ENCODE measurements around the gene RAC3.

The RAC3 gene

DNA sequence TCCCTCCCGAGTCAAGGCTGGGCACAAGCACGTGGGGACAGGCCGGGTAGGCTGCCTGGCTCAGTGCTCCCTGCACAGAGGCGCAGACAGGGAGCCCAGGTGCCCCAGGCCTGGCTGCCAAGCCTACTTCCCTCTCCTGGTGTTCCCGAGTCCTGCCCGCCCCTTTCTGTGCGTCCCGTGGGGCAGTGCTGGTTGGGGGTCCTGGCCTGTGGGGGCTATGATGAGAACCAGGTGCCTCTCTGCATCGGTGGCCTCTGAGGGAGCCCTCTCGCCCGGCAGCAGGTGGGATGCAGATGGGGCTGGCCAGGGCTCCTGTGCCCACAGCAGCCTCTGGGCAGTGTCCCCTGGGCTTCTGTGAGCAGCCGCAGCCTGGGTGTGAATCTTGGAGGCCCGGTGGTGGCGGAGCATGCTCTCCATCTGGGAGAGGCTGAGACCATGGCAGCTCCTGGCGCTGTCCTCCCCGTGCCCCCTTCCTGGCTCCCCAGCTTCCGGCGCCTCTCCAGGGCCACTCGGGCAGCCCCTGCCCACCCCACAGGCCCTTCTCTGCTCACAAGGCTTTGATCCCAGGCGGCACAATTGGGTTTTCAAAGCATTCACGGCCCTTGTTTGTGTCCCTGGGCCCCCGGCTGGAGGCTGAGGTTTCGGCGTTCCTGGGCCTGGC lies 16.0 kb upstream of the RAC3 start:
- Mint-ChIP-seq H3K36me3 (ENCODE audit: low read depth) (peaks cover 8% of the 10 kb centered on the region), H3K9me3 (no peaks in the 10 kb centered on the region), H3K4me1 (ENCODE audit: low read depth) (no peaks in the 10 kb centered on the region), H3K27ac (no peak overlapping the region), H3K4me3 (no peak overlapping the region), H3K27me3 (no peaks in the 10 kb centered on the region)

DNA sequence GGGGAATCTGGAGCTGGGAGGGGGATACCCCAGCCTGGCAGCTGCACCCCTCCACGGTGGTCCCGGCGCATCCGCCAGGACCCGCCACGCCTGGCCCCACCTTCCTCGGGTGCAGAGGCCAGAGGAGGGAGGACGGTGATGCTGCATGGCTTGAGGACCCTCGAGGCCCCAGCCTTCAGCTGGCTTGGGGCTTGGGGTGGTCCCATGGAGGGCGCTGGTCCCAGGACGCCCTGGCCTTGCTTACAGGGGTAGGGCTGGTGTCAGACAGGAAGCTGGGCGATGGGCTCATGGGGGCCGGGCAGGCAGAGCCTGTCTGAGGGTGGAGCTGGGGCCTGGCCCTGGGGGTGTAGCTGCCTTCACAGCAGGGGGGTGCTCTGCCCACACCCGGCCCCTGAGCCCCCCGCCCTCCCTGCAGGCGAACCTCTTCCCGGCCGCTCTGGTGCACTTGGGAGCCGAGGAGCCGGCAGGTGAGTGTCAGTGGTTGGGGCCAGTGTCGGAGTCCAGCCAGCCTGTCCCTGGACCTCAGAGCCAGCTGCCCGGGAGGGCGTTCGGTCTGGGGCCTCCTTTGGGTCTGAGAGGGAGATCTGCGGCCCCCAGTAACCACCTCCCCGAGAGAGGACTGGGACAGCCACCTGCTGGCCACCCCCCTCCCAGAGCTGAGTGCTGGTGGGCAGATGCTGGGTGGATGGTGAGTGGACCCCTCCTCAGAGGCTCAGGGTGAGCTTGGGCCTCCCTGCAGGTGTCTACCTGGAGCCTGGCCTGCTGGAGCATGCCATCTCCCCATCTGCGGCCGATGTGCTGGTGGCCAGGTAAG lies 15.2 kb upstream of the RAC3 start:
- H3K9me3 Mint-ChIP-seq: no peaks in the 10 kb centered on the region
- H3K27ac Mint-ChIP-seq: no peak overlapping the region
- H3K4me1 Mint-ChIP-seq (ENCODE audit: low read depth): no peaks in the 10 kb centered on the region
- H3K36me3 Mint-ChIP-seq (ENCODE audit: low read depth): peaks cover 8% of the 10 kb centered on the region
- H3K4me3 Mint-ChIP-seq: no peak overlapping the region
- H3K27me3 Mint-ChIP-seq: no peaks in the 10 kb centered on the region

- no peak overlapping the region for H3K27ac Mint-ChIP-seq
- peaks cover 8% of the 10 kb centered on the region for H3K36me3 Mint-ChIP-seq (ENCODE audit: low read depth)
- peaks cover 6% of the 10 kb centered on the region for H3K4me1 Mint-ChIP-seq (ENCODE audit: low read depth)
- H3K9me3 Mint-ChIP-seq: no peaks in the 10 kb centered on the region
- H3K4me3 Mint-ChIP-seq: no peak overlapping the region
- H3K27me3 Mint-ChIP-seq: no peaks in the 10 kb centered on the region
Measured at GRCh38 chr17:82016875-82017459, 14.5 kb upstream of the RAC3 start.

DNA sequence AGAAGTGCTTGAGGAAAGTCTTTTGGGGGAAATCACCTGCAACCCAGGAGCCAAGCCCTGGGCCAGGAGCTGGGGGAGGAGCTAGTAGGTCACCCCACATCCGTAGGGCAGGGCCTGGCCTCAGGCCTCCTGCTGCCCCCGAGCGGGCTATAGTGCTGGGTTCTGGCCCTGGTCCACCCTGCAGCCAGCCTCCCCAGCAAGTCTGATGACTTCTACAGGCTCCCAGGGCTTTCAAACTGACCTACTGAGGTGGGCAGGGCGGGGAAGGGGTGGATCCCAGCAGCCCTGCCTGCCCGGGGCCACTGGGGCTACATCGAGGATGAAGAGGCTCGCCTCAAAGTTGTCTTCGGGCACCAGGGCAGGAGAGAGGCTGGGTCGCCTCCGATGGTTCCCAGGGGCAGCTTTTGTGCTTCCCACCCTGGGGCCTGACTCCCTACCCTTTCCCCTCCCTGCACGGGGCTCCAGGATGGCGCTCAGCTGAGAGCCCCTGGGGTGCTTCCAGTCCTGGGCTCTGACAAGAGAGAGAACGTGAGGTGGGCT lies 13.8 kb upstream of the RAC3 start:
- H3K27me3 Mint-ChIP-seq: no peaks in the 10 kb centered on the region
- H3K4me1 Mint-ChIP-seq (ENCODE audit: low read depth): peaks cover 7% of the 10 kb centered on the region
- peaks cover 8% of the 10 kb centered on the region for H3K36me3 Mint-ChIP-seq (ENCODE audit: low read depth)
- no peak overlapping the region for H3K4me3 Mint-ChIP-seq
- no peak overlapping the region for H3K27ac Mint-ChIP-seq
- H3K9me3 Mint-ChIP-seq: no peaks in the 10 kb centered on the region

GRCh38 chr17:82018152-82018988 lies 13.1 kb upstream of the RAC3 start:
- no peaks in the 10 kb centered on the region for H3K9me3 Mint-ChIP-seq
- H3K36me3 Mint-ChIP-seq (ENCODE audit: low read depth): peaks cover 8% of the 10 kb centered on the region
- H3K4me1 Mint-ChIP-seq (ENCODE audit: low read depth): peaks cover 7% of the 10 kb centered on the region
- H3K27me3 Mint-ChIP-seq: no peaks in the 10 kb centered on the region
- no peak overlapping the region for H3K27ac Mint-ChIP-seq
- no peak overlapping the region for H3K4me3 Mint-ChIP-seq

DNA sequence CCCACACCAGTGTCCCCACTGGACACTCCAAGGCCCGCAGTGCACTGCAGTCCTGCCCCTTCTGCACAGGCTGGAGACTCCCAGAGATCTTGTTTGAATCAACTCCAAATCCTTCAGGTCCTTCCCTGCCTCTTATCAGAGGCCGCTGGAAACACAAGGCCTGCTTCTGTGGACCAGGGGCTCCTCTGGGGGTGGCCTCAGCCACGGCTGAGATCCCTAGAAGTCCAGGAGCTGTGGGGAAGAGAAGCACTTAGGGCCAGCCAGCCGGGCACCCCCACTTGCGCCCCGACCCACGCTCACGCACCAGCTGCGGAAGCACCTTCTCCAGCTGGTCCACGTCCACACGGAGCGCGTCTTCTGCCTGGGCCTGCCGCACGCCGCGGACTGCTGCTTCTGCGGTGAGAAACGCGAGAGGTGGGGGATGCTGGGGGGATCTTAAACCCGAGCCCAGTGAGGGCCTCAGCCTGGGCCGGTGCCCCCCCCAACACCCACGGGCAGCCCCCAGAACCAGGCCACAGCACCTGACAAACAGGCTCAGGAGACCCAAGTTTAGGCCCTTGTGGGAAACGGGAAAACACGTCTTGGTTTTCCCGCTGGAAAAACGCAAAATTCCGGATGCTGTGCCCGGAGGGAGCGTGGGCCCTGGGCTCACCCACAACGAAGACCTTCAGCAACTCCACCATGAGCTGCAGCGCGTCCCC lies 12.3 kb upstream of the RAC3 start:
- Mint-ChIP-seq H3K27me3 (no peaks in the 10 kb centered on the region), H3K4me1 (ENCODE audit: low read depth) (peaks cover 12% of the 10 kb centered on the region), H3K4me3 (no peak overlapping the region), H3K9me3 (no peaks in the 10 kb centered on the region), H3K27ac (no peak overlapping the region), H3K36me3 (ENCODE audit: low read depth) (peaks cover 8% of the 10 kb centered on the region)

DNA sequence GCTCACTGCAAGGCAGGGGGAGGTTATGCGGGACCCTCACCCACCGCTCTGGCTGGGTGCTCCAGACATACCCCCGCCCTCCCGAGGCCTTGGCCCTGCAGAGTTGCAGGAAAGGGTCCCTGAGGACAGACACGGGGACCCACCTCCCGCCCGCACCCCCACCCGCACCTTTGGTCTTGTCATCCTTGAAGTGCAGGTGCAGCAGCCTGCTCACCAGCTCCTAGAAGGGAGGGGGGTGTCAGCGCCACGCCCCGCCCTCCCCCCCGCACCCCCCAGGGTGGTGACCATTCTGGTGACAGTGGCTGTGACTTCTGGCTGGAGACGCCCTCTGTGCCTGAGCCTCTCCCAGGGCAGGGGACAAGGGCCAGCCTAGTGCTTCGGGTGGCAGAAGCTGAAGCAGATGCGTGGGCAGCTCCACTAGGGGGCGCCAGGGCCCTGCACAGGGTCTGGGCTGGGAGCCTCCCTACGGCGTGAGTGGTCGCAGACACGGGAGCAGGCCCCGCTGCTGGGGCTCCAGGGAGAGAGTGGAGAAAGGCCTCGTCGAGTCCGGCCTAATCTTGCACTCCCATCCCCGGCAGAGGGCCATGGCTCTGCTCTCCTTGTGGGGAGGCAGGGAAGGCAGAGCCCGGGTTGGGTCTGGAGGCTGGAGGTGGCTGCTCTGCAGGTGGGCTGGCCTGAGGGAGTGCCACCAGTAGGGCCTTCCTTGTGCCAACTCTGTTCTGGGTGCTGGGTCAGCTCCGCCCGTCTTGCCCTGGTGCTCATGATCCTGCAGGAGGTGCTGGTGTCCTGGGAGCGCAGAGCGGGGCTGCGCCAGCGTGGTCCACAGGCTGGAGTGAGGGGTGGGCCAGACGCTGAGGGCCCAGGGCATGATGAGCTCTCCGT lies 11.5 kb upstream of the RAC3 start:
- Mint-ChIP-seq H3K27me3 (no peaks in the 10 kb centered on the region), H3K36me3 (ENCODE audit: low read depth) (peaks cover 8% of the 10 kb centered on the region), H3K9me3 (no peaks in the 10 kb centered on the region), H3K4me3 (no peak overlapping the region), H3K4me1 (ENCODE audit: low read depth) (peaks cover 14% of the 10 kb centered on the region), H3K27ac (no peak overlapping the region)

- Mint-ChIP-seq H3K4me3 (peak overlapping the region; percentile 60), H3K27ac (no peak overlapping the region), H3K4me1 (ENCODE audit: low read depth) (peaks cover 14% of the 10 kb centered on the region), H3K36me3 (ENCODE audit: low read depth) (peaks cover 8% of the 10 kb centered on the region), H3K27me3 (no peaks in the 10 kb centered on the region), H3K9me3 (no peaks in the 10 kb centered on the region)
Measured at GRCh38 chr17:82020572-82021106, 10.8 kb upstream of the RAC3 start.

DNA sequence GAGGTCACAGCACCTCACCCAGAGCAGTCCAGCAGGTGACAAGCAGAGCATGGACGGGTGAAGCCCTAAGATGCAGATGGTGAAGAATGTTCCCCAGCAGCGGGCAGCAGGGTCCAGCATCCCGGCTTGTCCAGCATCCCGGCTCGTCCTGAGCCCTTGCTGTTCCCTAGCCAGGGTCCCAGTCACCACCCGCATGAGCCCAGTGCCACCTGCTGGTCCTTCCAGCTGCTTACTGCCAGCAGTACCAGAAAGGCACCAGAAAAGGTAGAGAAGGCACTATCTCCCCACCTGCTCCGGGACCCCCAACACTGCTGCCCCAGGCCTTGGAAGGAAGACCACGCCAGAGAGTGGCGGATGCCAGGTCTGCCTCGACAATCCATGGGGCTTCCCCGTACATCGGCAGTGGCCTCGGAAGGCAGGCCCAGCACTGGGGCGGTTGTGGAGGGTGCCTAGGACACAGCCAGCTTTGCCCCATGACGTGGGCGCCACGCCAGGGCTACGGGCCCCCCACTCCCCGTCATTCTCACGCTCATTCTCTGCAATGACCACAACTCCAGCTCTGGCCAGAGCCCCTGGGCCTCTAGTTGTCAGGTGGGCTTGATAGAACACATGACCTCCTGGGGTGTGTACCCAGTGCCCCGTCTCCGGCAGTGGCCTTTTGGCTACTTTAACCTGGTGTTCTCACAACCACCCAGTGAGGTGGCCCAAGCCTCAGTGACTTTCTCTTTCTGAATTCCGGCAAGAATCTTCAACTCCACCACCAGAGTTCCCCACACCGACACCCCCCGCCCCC lies 10.2 kb upstream of the RAC3 start:
- Mint-ChIP-seq H3K4me3 (peak overlapping the region; percentile 88), H3K4me1 (ENCODE audit: low read depth) (peaks cover 14% of the 10 kb centered on the region), H3K9me3 (no peaks in the 10 kb centered on the region), H3K27me3 (no peaks in the 10 kb centered on the region), H3K27ac (peak overlapping the region; percentile 76), H3K36me3 (ENCODE audit: low read depth) (peaks cover 8% of the 10 kb centered on the region)

- Mint-ChIP-seq H3K4me3 (peak overlapping the region; percentile 88), H3K9me3 (no peaks in the 10 kb centered on the region), H3K27ac (peak overlapping the region; percentile 76), H3K4me1 (ENCODE audit: low read depth) (peaks cover 14% of the 10 kb centered on the region), H3K36me3 (ENCODE audit: low read depth) (peaks cover 8% of the 10 kb centered on the region), H3K27me3 (no peaks in the 10 kb centered on the region)
Measured at GRCh38 chr17:82021900-82022309, 9.6 kb upstream of the RAC3 start.

DNA sequence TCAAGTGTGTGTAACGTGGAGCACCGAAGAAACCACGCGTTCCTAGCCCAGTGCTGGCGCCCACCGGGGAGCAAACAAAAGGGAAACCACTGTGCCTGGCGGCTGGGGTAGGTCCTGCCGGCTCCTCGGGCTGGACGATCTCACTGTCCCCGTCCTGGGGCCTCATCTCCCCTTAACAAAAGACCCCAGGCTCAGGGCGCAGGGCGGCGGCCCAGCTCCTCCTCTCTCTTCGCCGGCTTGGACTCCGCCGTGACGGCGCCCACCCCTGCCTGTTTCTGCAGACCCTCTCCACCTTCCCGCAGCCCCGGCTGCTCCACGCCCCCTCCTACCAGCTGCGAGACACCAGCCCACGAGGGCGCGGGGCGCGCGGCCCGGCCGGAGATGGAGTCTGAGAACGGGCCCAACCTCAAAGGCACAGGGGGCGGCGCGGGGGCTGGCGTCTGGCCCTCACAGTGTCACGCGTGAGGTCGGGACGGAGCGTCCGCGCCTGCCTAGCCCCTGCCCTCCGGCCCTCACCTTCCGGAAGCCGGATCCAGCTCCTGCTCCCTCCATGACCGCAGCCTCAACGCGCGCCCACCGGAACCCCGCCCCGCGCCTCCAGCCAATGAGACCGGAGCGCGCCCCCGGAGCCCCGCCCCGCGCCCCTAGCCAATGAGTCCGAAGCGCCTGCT lies 9.0 kb upstream of the RAC3 start, which contains the start of gene CENPX:
Gene CENPX (minus strand): TSS at position 569 of the 671 bp plus-strand sequence. CDS start 17 bp downstream, at position 552.
- no peaks in the 10 kb centered on the region for H3K9me3 Mint-ChIP-seq
- H3K27me3 Mint-ChIP-seq: no peaks in the 10 kb centered on the region
- H3K4me1 Mint-ChIP-seq (ENCODE audit: low read depth): peaks cover 14% of the 10 kb centered on the region
- H3K36me3 Mint-ChIP-seq (ENCODE audit: low read depth): peaks cover 8% of the 10 kb centered on the region
- H3K4me3 Mint-ChIP-seq: peak within 1 kb of the TSS; percentile 88
- peak within 1 kb of the TSS; percentile 76 for H3K27ac Mint-ChIP-seq

DNA sequence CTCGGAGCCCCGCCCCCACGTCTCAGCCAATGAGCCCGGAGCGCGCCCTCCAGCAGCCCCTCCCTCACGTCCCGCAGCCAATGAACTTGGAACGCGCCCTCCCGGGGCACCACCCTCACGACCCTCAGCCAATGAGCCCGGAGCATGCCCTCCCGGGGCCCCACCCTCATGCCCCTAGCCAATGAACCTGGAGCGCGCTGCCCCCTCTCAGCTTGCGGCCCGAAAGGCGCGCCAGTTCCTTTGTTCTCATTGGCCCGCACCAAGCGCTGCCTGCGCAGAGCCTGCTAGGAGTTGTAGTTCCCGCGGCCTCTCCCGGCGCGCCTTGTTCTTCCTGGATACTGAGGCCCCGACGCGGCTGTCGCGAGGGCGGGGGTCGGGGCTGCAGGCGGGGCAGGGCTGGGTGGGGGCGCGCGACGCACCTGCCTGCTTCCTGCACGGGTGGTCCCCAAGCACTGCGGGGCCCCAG lies 8.5 kb upstream of the RAC3 start, which contains the start of gene LRRC45:
Gene LRRC45 (plus strand): TSS at position 325 of the 466 bp plus-strand sequence. CDS start 339 bp downstream, outside the sequence.
- Mint-ChIP-seq H3K4me3 (peak within 1 kb of the TSS; percentile 88), H3K4me1 (ENCODE audit: low read depth) (peaks cover 14% of the 10 kb centered on the region), H3K27me3 (no peaks in the 10 kb centered on the region), H3K9me3 (no peaks in the 10 kb centered on the region), H3K36me3 (ENCODE audit: low read depth) (peaks cover 8% of the 10 kb centered on the region), H3K27ac (peak within 1 kb of the TSS; percentile 76)
